Upper lobe of right lung (tissue), 1 donor: ENCODE data around the gene TMTC4. TPM values are rescaled to one million over a fixed set of nuclear protein-coding genes. Genes with fewer than 3 reads are reported as not detected.
"Not testable (repeated sequence)": the region's sequence is repeated elsewhere in the genome, so short reads cannot be mapped to it uniquely, and the experiment has no call there.

ENCODE experiments used
- ATAC-seq: fragments of 200-7000 bp; cut with Tn5 transposase; one replicate; pipeline ENCODE4 v1.9.1; 2020; ENCODE audit warnings: mild to moderate bottlenecking, moderate library complexity
- DNase-seq: peaks from one replicate; pipeline ENCODE4 v3.0.0-alpha.2; 2020
- H3K27ac ChIP-seq: fragments of 200-600 bp; one replicate; pipeline ENCODE4 v1.8.0; 2022
- H3K27me3 ChIP-seq: fragments of 200-600 bp; one replicate; pipeline ENCODE4 v1.8.0; 2022; ENCODE audit warnings: mild to moderate bottlenecking
- H3K36me3 ChIP-seq: fragments of 200-600 bp; one replicate; pipeline ENCODE4 v1.8.0; 2022
- H3K4me1 ChIP-seq: fragments of 200-600 bp; one replicate; pipeline ENCODE4 v1.8.0; 2022
- H3K4me3 ChIP-seq: fragments of 200-600 bp; one replicate; pipeline ENCODE4 v1.8.0; 2022; ENCODE audit warnings: mild to moderate bottlenecking
- H3K9me3 ChIP-seq: fragments of 200-600 bp; one replicate; pipeline ENCODE4 v1.8.0; 2022
- intact Hi-C: fragments of 100-400 bp; cut with DNase I; formaldehyde crosslinking; loops from one replicate; pipeline ENCODE4 v1.11.0; 2022
- total RNA-seq: library from RNA; stranded (reverse); fragmentation: NEBNext Ultra II Directional; extraction: Animal tissue kit (Norgen Biotek cat#: 25700); gene quantifications from one replicate; pipeline ENCODE4 v1.2.1, GENCODE V29; 2021
- TF ChIP-seq, protein P1 (sequence below): fragments of 200-600 bp; IDR thresholded peaks from one replicate; pipeline ENCODE4 v1.8.0; 2022; ENCODE audit warnings: antibody characterized with exemption
- donor health status: DM: no; HTN: yes; CAD: no; lungs with severe emphysema.

Gene TMTC4
- total RNA-seq, 1 donor from 2014 or later: 17.5 TPM

DNA sequence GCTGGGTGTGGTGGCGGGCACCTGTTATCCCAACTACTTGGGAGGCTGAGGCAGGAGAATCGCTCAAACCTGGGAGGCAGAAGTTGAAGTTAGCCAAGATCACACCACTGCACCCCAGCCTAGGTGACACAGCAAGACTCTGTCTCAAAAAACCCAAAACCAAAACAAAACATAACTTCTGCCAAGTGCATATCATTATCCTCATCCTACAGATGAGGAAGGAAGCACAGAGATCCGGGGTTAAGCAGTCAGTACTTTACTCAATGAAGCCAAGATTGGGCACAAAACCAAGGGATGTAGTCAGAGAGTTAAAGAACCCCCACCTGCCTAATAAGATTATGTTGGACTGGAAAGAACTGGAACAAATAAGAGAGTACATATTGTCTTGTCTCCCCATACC is 5.5 kb upstream of the TMTC4 start:
- H3K27ac ChIP-seq: no peak overlapping the region
- H3K4me1 ChIP-seq: peaks cover 5% of the 10 kb centered on the region
- H3K36me3 ChIP-seq: no peaks in the 10 kb centered on the region
- no peaks in the 10 kb centered on the region for H3K27me3 ChIP-seq
- no peaks in the 10 kb centered on the region for H3K9me3 ChIP-seq
- DNase-seq (no peak), ATAC-seq (no peak)
- TF ChIP-seq, protein P1, sequence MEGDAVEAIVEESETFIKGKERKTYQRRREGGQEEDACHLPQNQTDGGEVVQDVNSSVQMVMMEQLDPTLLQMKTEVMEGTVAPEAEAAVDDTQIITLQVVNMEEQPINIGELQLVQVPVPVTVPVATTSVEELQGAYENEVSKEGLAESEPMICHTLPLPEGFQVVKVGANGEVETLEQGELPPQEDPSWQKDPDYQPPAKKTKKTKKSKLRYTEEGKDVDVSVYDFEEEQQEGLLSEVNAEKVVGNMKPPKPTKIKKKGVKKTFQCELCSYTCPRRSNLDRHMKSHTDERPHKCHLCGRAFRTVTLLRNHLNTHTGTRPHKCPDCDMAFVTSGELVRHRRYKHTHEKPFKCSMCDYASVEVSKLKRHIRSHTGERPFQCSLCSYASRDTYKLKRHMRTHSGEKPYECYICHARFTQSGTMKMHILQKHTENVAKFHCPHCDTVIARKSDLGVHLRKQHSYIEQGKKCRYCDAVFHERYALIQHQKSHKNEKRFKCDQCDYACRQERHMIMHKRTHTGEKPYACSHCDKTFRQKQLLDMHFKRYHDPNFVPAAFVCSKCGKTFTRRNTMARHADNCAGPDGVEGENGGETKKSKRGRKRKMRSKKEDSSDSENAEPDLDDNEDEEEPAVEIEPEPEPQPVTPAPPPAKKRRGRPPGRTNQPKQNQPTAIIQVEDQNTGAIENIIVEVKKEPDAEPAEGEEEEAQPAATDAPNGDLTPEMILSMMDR: no peak
- intact Hi-C loops: no loop called here
- H3K4me3 ChIP-seq: no peak overlapping the region

DNA sequence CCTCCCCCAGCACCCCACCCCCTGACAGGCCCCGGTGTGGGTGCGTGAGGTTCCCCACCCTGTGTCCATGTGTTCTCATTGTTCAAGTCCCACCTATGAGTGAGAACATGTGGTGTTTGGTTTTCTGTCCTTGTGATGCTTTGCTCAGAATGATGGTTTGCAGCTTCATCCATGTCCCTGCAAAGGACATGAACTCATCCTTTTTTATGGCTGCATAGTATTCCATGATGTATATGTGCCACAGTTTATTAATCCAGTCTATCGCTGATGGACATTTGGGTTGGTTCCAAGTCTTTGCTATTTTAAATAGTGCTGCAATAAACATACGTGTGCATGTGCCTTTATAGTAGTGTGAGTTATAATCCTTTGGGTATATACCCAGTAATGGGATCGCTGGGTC is 2.5 kb upstream of the TMTC4 start:
- intact Hi-C loops, DNase-seq, H3K27ac ChIP-seq, H3K9me3 ChIP-seq, H3K4me3 ChIP-seq, ATAC-seq, H3K27me3 ChIP-seq, H3K36me3 ChIP-seq: not testable (repeated sequence)
- H3K4me1 ChIP-seq: peaks cover 11% of the 10 kb centered on the region

DNA sequence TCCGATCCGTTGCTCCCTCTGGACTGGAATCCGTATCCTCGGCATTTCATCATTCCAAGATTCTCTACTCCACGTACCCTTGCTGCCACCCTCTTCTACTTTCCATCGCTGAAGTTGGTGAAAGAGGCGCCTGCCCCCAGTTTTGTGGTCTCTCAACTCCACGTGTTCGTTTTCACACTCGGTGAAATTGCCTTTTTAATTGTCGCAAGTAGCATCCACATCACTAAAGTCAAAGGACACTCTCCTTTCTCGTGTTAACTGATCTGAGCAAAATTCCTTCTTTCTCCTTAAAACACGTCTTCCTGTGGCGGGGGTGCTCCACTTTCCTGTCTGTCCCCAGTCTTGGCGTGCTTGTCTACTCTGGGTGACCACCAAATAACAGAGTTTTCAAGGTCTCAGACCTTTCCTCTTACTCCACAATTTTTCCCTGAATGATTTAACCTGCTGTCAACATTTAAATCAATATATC is 1.1 kb upstream of the TMTC4 start:
- no peaks in the 10 kb centered on the region for H3K27me3 ChIP-seq
- peak overlapping the region; percentile 75 for H3K4me3 ChIP-seq
- no peaks in the 10 kb centered on the region for H3K9me3 ChIP-seq
- no peak for DNase-seq
- intact Hi-C loops: no loop called here
- TF ChIP-seq, protein P1: no peak
- no peak for ATAC-seq
- no peaks in the 10 kb centered on the region for H3K36me3 ChIP-seq
- peaks cover 11% of the 10 kb centered on the region for H3K4me1 ChIP-seq
- H3K27ac ChIP-seq: no peak overlapping the region

DNA sequence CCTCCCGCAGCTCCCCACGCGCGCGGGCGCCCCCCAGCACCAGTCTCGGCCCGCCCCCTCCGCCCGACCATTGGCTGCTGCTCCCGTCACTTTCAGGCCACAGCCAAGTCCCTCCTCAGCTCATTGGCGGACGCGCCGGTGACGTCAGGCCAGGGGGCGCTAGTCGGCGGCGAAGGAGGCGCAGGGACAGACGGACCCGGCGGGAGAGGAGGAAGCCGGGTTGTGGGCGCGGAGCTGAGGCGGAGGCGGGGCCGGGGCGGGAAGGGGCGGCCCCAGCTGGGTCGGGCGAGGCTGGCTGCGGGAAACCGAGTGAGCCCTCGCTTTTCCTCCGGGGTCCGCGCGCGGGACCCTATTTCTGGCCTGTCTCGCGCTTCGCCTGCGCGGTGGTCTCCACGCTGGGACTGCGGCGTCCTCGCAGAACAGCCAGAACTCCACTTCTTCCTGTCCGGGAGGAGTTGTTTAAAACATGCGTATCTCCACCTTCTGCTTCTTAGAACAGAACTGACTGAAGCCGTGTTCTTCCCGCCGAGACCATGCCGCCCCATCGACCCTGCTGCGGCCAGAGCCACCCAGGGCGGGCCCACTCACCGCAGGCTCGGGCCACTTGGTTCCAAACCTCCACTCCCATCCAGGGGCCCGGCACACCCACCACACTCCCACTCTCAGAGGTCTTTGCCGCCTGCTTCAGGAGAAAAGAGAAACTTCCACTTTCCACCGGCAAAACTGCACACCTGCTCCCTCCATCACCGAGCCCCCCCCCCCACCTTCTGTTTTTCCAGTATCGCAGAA is 471 bp upstream of the TMTC4 start:
- DNase-seq: peak; percentile 100
- Histone ChIP-seq H3K4me3 (peak overlapping the region; percentile 75), H3K9me3 (no peaks in the 10 kb centered on the region), H3K27ac (peak overlapping the region; percentile 82), H3K4me1 (peaks cover 11% of the 10 kb centered on the region), H3K36me3 (no peaks in the 10 kb centered on the region), H3K27me3 (no peaks in the 10 kb centered on the region)
- TF ChIP-seq, protein P1: peak; percentile 25
- peak; percentile 98 for ATAC-seq
- intact Hi-C loops: no loop called here

DNA sequence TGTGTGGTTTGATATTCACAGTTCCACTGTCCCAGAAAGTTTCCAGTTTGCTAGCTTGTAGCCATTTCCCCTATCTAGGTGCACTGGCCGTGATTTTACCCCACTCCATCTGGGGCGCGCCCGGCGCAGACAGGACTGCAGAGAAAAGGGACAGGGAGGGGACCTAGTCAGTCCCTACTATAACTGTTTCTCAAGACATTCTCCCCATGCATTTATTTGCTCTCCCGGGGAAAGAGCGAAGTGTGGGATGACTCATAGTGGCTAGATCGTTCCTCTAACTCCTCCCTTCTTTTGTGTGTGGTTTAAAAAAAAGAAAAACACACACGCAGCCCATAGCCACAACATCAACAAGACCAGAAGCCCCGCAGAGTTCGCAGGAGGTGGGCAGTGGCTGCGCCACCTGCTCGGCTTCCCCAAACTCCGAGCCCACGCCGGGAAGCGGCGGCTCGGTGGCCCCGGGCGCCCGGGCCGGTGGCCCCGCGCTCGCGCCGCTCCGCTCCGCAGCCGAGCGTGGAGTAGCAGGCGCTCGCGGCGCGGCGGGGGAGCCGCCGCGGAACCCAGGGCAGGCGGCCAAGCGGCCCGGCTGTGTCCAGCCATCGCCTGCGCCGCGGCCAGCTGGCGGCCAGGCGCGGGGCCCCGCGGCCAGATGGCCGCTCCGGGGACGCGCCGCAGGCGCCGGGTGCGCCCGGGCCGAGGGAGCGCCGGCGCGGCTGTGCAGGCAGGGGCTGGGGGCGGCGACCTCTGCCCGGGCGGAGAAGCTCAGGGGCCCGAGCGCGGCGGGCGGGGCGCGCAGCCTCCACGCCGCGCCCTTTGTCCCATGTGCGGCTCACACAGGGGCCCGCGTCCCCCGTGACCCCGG is 653 bp downstream of the TMTC4 start:
- H3K4me3 ChIP-seq: peak overlapping the region; percentile 75
- peak overlapping the region; percentile 80 for H3K27ac ChIP-seq
- no peaks in the 10 kb centered on the region for H3K27me3 ChIP-seq
- intact Hi-C loops: no loop called here
- peaks cover 3% of the 10 kb centered on the region for H3K36me3 ChIP-seq
- DNase-seq (peak; percentile 76), ATAC-seq (peak; percentile 30)
- H3K9me3 ChIP-seq: no peaks in the 10 kb centered on the region
- peaks cover 11% of the 10 kb centered on the region for H3K4me1 ChIP-seq
- TF ChIP-seq, protein P1: no peak

DNA sequence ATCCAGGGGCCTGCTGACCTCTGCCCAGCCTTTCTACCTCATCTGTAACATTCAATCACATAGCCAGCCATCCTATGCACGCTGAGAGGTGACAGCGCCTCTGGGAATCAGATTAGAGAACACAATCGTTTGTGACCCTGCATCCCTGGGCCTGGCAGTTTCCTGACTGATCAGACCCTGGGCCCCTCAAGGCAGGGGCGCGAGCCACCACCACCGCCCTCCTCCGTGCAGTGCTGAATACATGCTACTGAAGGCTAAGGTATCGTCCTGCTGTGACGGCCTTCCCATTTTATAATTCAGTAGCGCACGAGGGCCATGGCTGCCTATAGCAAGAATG is 1.3 kb downstream of the TMTC4 start:
- Histone ChIP-seq H3K36me3 (peaks cover 6% of the 10 kb centered on the region), H3K4me1 (peaks cover 11% of the 10 kb centered on the region), H3K27ac (peak overlapping the region; percentile 56), H3K27me3 (no peaks in the 10 kb centered on the region), H3K9me3 (no peaks in the 10 kb centered on the region), H3K4me3 (peak overlapping the region; percentile 58)
- intact Hi-C loops: no loop called here
- TF ChIP-seq, protein P1: no peak
- DNase-seq (no peak), ATAC-seq (no peak)
